ENCODE data around the gene CD99L2.

The CD99L2 gene

DNA sequence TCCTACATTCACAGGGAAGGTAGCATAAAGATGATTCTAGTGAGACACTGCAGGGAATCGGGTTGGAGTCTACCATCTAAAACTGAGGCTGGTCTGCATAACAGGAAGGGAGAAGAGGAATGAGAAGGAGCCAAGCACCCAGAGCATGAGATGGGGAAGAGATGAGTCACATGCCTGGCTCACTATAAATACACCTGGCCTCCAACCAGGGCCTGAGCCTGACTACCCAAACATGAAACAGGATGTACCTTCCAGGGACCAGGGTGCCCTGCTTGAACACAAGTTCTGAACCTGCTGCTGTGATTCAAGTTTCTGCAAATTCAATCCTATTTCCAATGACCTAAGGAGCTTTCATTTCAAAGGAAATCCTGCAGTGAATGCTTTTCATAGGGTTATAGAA lies 24.9 kb downstream of the CD99L2 start:
- no peak overlapping the region for H3K4me3 ChIP-seq (ENCODE audit: low read depth, low read length)
- CTCF ChIA-PET: no interaction called here
- no peak for DNase-seq (ENCODE audit: low read depth, low spot score)
- TF ChIP-seq, protein P1, sequence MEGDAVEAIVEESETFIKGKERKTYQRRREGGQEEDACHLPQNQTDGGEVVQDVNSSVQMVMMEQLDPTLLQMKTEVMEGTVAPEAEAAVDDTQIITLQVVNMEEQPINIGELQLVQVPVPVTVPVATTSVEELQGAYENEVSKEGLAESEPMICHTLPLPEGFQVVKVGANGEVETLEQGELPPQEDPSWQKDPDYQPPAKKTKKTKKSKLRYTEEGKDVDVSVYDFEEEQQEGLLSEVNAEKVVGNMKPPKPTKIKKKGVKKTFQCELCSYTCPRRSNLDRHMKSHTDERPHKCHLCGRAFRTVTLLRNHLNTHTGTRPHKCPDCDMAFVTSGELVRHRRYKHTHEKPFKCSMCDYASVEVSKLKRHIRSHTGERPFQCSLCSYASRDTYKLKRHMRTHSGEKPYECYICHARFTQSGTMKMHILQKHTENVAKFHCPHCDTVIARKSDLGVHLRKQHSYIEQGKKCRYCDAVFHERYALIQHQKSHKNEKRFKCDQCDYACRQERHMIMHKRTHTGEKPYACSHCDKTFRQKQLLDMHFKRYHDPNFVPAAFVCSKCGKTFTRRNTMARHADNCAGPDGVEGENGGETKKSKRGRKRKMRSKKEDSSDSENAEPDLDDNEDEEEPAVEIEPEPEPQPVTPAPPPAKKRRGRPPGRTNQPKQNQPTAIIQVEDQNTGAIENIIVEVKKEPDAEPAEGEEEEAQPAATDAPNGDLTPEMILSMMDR (IDR thresholded peaks at IDR 0.05; ENCODE audit: insufficient read depth, low read length, missing control alignments): no peak
- POLR2A ChIA-PET: no interaction called here

DNA sequence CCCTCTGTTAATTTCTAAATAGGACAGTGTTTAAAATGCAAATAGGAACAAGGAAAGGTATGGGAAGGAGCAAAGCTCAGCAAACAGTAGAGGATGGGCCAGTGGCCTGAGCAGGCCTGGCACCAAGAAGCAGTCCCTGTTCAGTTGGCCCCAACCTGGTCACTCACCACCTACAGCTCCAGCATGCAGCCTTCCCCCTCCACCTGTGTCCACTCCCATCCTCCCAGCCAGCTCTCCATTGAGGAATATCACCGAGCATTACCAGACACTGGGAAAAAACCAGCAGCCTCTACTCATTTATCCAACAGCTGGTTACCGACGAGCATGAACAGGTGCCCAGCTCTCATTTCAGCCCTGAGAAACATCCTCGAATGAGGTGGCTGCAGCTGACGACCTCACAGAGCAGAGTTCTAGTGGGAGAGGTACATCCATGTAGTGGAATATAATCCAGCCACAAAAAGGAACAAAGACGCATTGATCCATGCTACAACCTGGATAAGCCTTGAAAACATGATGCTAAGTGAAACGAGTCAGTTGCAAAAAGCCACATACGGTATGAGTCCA lies 25.6 kb downstream of the CD99L2 start:
- H3K4me3 ChIP-seq (ENCODE audit: low read depth, low read length): no peak overlapping the region
- ChIA-PET POLR2A (no interaction called here), CTCF (no interaction called here)
- no peak for DNase-seq (ENCODE audit: low read depth, low spot score)
- TF ChIP-seq, protein P1 (IDR thresholded peaks at IDR 0.05; ENCODE audit: insufficient read depth, low read length, missing control alignments): no peak

DNA sequence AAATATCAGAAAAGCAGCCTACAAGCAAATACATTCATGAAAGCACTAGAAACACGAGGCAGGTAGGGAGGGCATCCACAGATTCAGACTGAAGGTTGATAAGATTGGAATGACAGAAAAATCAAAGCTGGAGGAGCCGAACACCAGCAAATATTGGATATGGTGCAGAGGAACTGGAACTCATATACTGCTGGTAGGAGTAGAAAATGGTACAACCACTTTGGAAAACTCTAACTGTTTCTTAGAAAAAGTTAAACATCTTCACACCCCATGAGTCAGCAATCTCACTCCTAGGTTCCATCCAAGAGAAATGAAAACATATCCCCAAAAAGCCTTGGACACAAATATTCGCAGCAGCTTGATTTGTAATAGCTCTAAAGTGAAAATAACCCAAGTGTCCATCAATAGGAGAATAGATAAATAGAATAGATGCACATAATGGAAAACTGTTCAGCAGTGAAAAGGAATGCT lies 27.1 kb downstream of the CD99L2 start:
- H3K4me3 ChIP-seq (ENCODE audit: low read depth, low read length): no peak overlapping the region
- no peak for DNase-seq (ENCODE audit: low read depth, low spot score)
- CTCF ChIA-PET: no interaction called here
- POLR2A ChIA-PET: no interaction called here
- TF ChIP-seq, protein P1 (IDR thresholded peaks at IDR 0.05; ENCODE audit: insufficient read depth, low read length, missing control alignments): no peak

DNA sequence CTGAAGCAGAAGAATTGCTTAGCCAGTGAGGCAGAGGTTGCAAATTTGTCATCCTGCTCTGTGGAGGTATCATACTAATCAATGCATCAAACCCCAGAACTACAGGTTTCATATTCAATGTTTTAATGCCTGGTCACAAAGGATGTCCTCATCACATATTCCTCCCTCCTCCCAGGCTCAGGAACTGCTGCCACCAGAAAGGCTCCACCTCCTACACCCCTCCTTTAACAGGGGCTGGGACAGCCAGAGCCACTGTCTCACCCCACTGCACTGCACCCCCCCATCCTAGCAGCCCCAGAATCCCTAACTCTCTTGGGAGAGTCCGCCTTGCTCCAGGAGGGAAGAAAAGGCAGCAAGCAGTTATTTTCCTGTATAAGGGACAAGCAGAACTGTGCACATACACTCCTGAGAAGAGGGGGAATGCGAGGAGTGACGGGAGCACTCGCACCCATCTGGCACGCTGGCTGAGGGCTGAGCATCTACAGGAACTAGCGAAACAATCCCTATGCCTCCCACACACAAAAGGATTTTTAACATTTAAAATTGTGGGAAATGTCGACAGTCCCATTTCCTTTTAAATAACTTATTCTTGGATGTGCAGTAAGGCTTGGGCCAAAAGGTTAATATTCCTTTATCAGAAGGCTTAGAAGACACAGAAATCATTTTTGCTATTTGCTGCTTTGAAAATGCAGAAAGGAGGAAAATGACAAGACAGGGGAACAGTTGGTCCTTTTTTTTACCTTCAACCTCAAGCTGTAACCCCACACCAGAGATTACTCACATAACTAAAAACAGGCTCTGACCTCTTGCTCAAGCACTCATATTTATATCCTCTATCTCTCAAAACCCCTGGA lies 27.8 kb downstream of the CD99L2 start:
- POLR2A ChIA-PET: no interaction called here
- TF ChIP-seq, protein P1 (IDR thresholded peaks at IDR 0.05; ENCODE audit: insufficient read depth, low read length, missing control alignments): no peak
- no peak for DNase-seq (ENCODE audit: low read depth, low spot score)
- CTCF ChIA-PET: no interaction called here
- H3K4me3 ChIP-seq (ENCODE audit: low read depth, low read length): no peak overlapping the region

DNA sequence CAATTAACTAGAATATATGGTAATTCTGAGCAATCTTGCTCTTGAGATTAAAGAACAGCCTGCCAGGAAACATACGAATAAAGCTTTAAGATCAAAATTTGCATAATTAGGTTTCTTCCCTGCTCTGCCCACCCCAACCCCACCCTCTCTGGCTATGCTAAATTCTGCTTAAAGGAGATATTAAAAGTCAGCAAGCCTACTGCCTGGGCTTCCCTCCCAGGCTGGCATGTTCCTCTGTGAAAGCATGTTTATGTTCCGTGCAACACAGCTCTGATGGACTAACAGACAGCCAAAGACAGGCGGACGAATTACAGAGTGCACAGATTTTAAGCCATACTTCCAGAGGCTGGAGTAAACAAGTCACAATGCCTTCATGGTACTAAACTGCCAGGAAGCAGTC lies 28.4 kb downstream of the CD99L2 start:
- POLR2A ChIA-PET: no interaction called here
- no peak for DNase-seq (ENCODE audit: low read depth, low spot score)
- no peak overlapping the region for H3K4me3 ChIP-seq (ENCODE audit: low read depth, low read length)
- TF ChIP-seq, protein P1 (IDR thresholded peaks at IDR 0.05; ENCODE audit: insufficient read depth, low read length, missing control alignments): no peak
- CTCF ChIA-PET: no interaction called here

DNA sequence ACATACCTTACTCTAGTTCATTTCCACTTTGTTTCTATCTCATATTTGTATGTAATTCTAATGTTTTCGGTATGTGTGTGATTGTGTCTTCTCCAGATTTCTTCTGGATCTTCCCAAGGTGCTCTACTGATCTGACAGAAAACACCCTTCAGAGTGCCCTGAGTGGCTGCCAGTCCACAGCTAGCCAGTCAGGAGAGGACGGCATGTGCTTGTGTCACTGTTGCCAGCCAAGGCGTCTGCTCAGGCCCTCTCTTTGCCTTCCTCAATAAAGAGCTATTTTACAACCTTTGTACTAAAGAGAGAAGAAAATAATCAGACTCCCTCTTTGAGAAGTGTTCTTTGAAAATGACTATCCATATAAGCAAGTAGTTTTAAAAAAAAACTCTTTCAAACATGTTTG lies 29.0 kb downstream of the CD99L2 start:
- DNase-seq (ENCODE audit: low read depth, low spot score): no peak
- CTCF ChIA-PET: no interaction called here
- POLR2A ChIA-PET: no interaction called here
- no peak overlapping the region for H3K4me3 ChIP-seq (ENCODE audit: low read depth, low read length)
- TF ChIP-seq, protein P1 (IDR thresholded peaks at IDR 0.05; ENCODE audit: insufficient read depth, low read length, missing control alignments): no peak
